ENCODE measurements around the gene TMEM181.
A peak's percentile ranks its signal among the peaks of the same experiment; 100 is the strongest.
"Not testable (repeated sequence)": the region's sequence is repeated elsewhere in the genome, so short reads cannot be mapped to it uniquely, and the experiment has no call there.

Gene TMEM181

DNA sequence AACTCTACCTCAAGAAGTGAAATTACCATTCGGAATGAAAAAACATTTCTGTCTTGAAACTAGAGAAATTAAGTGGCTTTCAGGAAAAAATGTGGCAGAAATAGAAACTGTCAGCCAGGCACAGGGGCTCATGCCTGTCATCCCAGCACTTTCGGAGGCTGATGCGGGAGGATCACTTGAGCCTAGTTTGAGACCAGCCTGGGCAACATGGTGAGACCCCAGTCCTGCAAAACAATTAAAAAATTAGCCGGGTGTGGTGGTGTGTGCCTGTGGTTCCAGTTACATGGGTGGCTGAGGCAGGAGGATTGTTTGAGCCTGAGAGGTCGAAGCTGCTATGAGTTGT, 7.1 kb upstream of the TMEM181 start:
- H3K4me3 ChIP-seq (ENCODE audit: low read length in 2 of 2), result no peak overlapping the region
- no peak overlapping the region for H3K27ac ChIP-seq (ENCODE audit: low read length)
- H3K27me3 ChIP-seq (ENCODE audit: control insufficient read depth in 1 of 2, insufficient read depth in 2 of 2, low read length in 2 of 2), result no peaks in the 10 kb centered on the region
- no peaks in the 10 kb centered on the region for H3K4me1 ChIP-seq (ENCODE audit: control insufficient read depth, insufficient read depth, low read length)
- H3K36me3 ChIP-seq (ENCODE audit: control insufficient read depth in 2 of 2, insufficient read depth in 2 of 2, low read length in 2 of 2), result no peaks in the 10 kb centered on the region
- H3K9ac ChIP-seq (ENCODE audit: low read length in 2 of 2), result no peak overlapping the region
- H3K9me3 ChIP-seq (ENCODE audit: control insufficient read depth in 2 of 2, low read length in 2 of 2), result no peaks in the 10 kb centered on the region

DNA sequence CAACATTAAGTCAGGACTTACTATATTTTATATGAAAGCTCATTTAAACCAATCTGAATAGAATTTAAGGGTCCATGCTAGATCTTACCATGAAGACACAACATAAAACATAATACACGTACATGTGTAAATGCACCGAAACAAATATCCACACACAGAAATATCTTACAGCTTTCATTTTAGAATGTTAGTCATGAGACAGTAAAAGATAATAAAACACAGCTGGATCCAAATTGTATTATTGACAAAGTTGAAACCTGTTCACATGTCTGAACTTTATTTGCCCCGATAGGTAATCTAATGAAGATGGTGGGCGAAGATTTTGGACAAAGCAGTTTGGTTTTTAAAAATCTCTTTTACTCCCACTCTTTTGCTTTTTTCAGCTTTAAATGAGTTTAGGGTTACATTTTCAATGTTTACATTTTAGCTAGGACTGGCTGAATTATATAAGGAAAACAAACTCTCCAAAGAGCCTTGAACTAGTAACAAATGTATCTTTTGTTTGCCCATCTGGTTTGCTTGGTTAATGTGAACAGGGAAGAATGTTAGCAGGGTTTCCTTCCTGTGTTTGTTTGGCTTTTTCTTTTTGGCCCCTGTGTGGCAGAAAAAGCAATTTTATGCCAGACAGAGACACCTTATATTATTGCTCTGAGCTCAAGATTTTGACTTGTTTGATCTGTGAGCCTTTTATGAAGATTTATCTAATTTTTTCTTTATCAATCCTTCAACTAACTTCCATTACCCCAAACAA, 5.1 kb upstream of the TMEM181 start:
- Histone ChIP-seq H3K9ac (ENCODE audit: low read length in 2 of 2) (no peak overlapping the region), H3K9me3 (ENCODE audit: control insufficient read depth in 2 of 2, low read length in 2 of 2) (no peaks in the 10 kb centered on the region), H3K4me3 (ENCODE audit: low read length in 2 of 2) (no peak overlapping the region), H3K27me3 (ENCODE audit: control insufficient read depth in 1 of 2, insufficient read depth in 2 of 2, low read length in 2 of 2) (no peaks in the 10 kb centered on the region), H3K36me3 (ENCODE audit: control insufficient read depth in 2 of 2, insufficient read depth in 2 of 2, low read length in 2 of 2) (no peaks in the 10 kb centered on the region), H3K4me1 (ENCODE audit: control insufficient read depth, insufficient read depth, low read length) (peaks cover 4% of the 10 kb centered on the region), H3K27ac (ENCODE audit: low read length) (no peak overlapping the region)

DNA sequence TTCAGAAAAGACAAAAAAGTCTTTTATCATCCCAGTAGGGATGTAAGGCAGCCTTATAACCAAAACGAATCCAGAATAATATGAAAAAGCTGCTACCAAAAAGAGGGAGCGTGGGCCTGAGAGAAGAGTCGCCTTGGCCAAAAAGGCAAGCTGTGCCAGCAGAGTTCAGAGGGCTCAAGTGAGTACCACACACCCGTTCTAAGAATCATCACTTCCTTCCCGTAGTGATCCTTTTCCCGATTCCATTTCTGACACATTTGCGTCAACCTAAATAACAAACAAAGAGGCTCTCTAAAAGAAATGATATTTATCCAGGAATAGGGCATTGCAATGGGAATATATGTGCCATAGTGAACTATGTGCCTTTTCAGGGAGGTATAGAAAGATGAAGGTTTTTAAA, 3.8 kb upstream of the TMEM181 start:
- Histone ChIP-seq H3K27ac (ENCODE audit: low read length) (no peak overlapping the region), H3K9me3 (ENCODE audit: control insufficient read depth in 2 of 2, low read length in 2 of 2) (no peaks in the 10 kb centered on the region), H3K4me3 (ENCODE audit: low read length in 2 of 2) (no peak overlapping the region), H3K36me3 (ENCODE audit: control insufficient read depth in 2 of 2, insufficient read depth in 2 of 2, low read length in 2 of 2) (no peaks in the 10 kb centered on the region), H3K9ac (ENCODE audit: low read length in 2 of 2) (no peak overlapping the region), H3K4me1 (ENCODE audit: control insufficient read depth, insufficient read depth, low read length) (peaks cover 8% of the 10 kb centered on the region), H3K27me3 (ENCODE audit: control insufficient read depth in 1 of 2, insufficient read depth in 2 of 2, low read length in 2 of 2) (no peaks in the 10 kb centered on the region)

DNA sequence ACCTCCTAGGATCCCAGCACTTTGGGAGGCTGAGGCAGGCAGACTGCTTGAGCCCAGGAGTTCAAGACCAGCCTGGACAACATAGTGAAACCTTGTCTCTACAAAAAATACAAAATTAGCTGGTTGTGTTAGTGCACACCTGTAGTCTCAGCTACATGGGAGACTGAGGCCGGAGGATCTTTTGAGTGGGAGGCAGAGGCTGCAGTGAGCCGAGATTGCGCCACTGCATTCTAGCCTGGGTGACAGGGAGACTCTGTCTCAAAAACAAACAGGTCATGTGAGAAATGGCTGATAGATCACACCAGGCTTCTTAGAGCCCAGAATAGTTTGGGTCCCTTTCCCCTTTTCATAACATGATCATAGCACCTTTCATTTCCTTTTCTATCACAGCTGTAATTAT, 2.8 kb upstream of the TMEM181 start:
- H3K9ac ChIP-seq (ENCODE audit: low read length in 2 of 2); H3K36me3 ChIP-seq (ENCODE audit: control insufficient read depth in 2 of 2, insufficient read depth in 2 of 2, low read length in 2 of 2); H3K27me3 ChIP-seq (ENCODE audit: control insufficient read depth in 1 of 2, insufficient read depth in 2 of 2, low read length in 2 of 2); H3K27ac ChIP-seq (ENCODE audit: low read length); H3K4me3 ChIP-seq (ENCODE audit: low read length in 2 of 2); H3K9me3 ChIP-seq (ENCODE audit: control insufficient read depth in 2 of 2, low read length in 2 of 2): not testable (repeated sequence)
- peaks cover 18% of the 10 kb centered on the region for H3K4me1 ChIP-seq (ENCODE audit: control insufficient read depth, insufficient read depth, low read length)

DNA sequence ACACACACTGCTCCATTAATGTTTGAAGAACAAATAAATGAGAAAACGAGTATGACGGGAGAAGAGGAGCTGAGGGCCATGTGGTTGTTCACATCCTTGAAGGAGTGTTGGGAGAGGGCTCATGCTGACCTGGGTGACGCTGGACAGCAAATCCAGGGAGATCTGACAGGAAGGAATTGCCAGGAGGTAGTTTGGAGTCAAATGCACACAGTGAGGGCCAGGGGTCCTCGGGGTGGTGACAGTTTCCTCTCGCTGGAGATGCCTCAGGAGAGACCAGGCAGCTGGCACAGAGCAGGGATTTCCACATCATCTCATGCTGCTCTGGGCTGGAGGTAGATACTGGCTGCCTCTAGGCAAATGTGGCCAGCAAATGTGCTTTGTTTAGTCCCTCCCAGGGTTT, 2.0 kb upstream of the TMEM181 start:
- Histone ChIP-seq H3K4me1 (ENCODE audit: control insufficient read depth, insufficient read depth, low read length) (peaks cover 19% of the 10 kb centered on the region), H3K27ac (ENCODE audit: low read length) (no peak overlapping the region), H3K36me3 (ENCODE audit: control insufficient read depth in 2 of 2, insufficient read depth in 2 of 2, low read length in 2 of 2) (no peaks in the 10 kb centered on the region), H3K4me3 (ENCODE audit: low read length in 2 of 2) (no peak overlapping the region), H3K27me3 (ENCODE audit: control insufficient read depth in 1 of 2, insufficient read depth in 2 of 2, low read length in 2 of 2) (no peaks in the 10 kb centered on the region), H3K9ac (ENCODE audit: low read length in 2 of 2) (no peak overlapping the region), H3K9me3 (ENCODE audit: control insufficient read depth in 2 of 2, low read length in 2 of 2) (no peaks in the 10 kb centered on the region)

DNA sequence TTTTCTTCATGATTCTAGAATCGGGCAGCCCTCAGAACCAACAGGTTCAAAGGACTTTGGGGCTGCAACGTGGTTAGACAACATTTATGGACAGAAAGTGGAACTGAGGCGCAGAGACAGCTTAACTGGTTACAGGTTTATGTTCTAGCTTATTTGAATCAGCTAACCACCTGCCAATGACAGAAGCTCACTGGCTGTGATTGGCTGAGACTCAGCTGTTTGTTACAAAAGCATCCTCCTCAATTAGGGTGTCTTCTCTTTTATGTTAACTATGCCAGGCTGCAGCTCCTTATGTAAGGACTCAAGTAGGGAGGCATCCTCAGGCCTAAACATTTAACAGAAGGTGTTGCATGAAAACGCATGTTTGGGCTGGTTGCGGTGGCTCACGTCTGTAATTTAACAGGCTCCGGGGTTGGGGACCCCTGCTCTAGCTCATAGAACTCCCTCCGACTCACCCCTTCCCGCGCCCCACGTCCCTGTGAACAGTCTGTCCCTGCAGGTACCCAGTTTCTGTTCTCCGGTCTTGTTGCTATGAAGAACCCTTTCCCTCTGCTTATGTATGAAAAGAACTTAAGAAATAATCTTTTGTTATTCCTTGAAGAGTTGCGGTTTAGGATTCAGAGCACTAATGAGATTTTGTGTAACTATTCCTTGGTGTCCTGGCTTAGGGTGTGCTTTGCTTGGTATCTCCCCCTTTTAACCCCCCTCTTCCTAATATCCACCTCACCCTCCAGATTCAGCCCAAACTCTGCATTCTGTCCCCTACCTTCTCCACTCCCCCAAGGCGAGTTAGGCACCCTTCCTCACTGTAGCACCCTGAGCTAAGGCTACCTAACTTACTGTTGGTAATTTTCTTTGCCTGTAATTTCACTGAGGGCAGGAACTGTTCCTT, 1.2 kb upstream of the TMEM181 start:
- H3K9ac ChIP-seq (ENCODE audit: low read length in 2 of 2), result no peak overlapping the region
- H3K27ac ChIP-seq (ENCODE audit: low read length), result no peak overlapping the region
- peaks cover 19% of the 10 kb centered on the region for H3K4me1 ChIP-seq (ENCODE audit: control insufficient read depth, insufficient read depth, low read length)

DNA sequence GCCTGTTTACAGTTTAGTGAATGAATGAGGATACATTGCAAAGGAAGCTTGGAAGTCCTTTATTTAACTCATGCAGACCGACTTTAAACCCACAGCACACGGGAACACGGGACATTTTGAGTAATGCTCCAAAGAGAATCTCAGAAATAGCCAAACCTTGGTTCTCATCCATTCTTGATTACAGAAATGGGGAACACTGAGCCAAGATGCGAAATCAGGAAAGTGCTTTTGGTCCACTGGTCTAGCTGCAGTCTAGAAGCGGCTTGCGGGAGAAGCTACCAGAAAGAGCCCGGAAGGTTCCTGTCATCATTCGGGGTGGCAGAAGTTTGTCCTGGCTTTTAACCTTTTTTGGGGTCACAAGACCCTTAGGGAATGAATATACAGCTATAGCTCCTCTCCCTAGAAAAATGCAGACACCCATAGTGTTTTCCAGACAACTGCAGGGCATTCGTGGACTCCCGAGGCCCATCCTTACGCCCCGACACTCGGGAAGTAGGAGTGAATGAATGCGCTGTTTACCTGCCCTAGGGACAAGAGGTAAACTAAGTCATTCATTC, 475 bp upstream of the TMEM181 start:
- Histone ChIP-seq H3K27me3 (ENCODE audit: control insufficient read depth in 1 of 2, insufficient read depth in 2 of 2, low read length in 2 of 2) (no peaks in the 10 kb centered on the region), H3K36me3 (ENCODE audit: control insufficient read depth in 2 of 2, insufficient read depth in 2 of 2, low read length in 2 of 2) (no peaks in the 10 kb centered on the region), H3K4me1 (ENCODE audit: control insufficient read depth, insufficient read depth, low read length) (peaks cover 19% of the 10 kb centered on the region), H3K9me3 (ENCODE audit: control insufficient read depth in 2 of 2, low read length in 2 of 2) (no peaks in the 10 kb centered on the region), H3K27ac (ENCODE audit: low read length) (peak overlapping the region; percentile 82), H3K4me3 (ENCODE audit: low read length in 2 of 2) (peak overlapping the region; percentile 87 to 88), H3K9ac (ENCODE audit: low read length in 2 of 2) (peak overlapping the region; percentile 84 to 89)

More for the DNA sequence above, 1.2 kb upstream of the TMEM181 start:
- H3K36me3 ChIP-seq (ENCODE audit: control insufficient read depth in 2 of 2, insufficient read depth in 2 of 2, low read length in 2 of 2), result no peaks in the 10 kb centered on the region
- H3K27me3 ChIP-seq (ENCODE audit: control insufficient read depth in 1 of 2, insufficient read depth in 2 of 2, low read length in 2 of 2), result no peaks in the 10 kb centered on the region
- H3K4me3 ChIP-seq (ENCODE audit: low read length in 2 of 2), result peak overlapping the region in 1 of 2 donors; percentile 87
- H3K9me3 ChIP-seq (ENCODE audit: control insufficient read depth in 2 of 2, low read length in 2 of 2), result no peaks in the 10 kb centered on the region

DNA sequence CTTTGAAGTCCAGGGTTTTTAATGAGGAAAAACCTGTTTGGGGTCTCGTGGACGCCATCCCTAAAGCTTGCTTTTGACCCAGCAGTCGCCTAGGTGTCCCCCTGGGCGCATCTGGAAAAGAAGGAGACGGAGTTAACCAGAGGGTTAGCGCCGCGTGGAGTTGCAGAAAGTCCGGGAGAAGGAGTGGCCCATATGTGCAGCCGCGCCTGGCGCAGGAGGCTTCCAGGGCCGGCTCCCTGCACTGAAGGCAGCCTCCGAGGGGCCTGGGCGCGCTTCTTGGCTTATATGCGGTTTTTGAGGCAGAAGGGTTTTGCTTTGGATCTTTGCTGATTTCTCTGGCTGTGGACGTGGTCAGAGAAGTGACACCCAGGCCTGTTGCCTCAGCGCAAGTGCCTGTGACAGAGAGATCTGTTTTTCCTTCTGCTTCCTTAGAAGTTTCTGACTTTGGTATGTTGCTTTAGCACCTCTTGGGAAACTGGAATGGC, 987 bp downstream of the TMEM181 start:
- Histone ChIP-seq H3K27me3 (ENCODE audit: control insufficient read depth in 1 of 2, insufficient read depth in 2 of 2, low read length in 2 of 2) (no peaks in the 10 kb centered on the region), H3K9ac (ENCODE audit: low read length in 2 of 2) (peak overlapping the region; percentile 66 to 89), H3K4me3 (ENCODE audit: low read length in 2 of 2) (peak overlapping the region; percentile 76 to 87), H3K9me3 (ENCODE audit: control insufficient read depth in 2 of 2, low read length in 2 of 2) (no peaks in the 10 kb centered on the region), H3K27ac (ENCODE audit: low read length) (peak overlapping the region; percentile 82), H3K4me1 (ENCODE audit: control insufficient read depth, insufficient read depth, low read length) (peaks cover 19% of the 10 kb centered on the region), H3K36me3 (ENCODE audit: control insufficient read depth in 2 of 2, insufficient read depth in 2 of 2, low read length in 2 of 2) (no peaks in the 10 kb centered on the region)

DNA sequence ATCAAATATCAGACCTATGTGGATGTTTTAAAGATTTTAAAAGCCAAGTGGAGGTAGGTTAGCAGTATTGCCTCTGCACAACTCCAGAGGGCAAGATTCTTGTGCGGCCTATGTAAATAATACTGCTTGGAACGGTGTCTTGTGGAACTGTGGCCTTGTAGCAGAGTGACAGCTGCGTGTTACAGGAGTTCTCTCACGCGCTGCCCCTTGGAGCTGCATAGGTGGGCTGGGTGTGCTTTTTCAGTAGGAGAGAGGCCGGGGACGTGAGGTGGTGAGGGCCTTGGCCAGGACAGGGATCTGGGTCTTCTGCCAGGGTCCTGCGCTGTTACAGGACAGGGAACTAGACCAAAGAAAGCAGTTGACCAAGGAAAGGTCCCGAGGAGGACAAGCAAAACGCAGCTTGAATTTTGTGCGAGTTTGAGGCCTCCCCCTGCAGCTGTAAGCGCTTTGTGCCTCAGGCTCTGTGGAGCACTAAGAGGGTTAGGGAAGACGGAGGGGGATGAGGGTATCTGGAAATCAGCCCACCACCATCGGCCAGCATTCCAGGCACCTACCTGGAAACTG, 1.5 kb downstream of the TMEM181 start:
- no peaks in the 10 kb centered on the region for H3K27me3 ChIP-seq (ENCODE audit: control insufficient read depth in 1 of 2, insufficient read depth in 2 of 2, low read length in 2 of 2)
- H3K9ac ChIP-seq (ENCODE audit: low read length in 2 of 2), result peak overlapping the region; percentile 66 to 89
- H3K4me1 ChIP-seq (ENCODE audit: control insufficient read depth, insufficient read depth, low read length), result peaks cover 19% of the 10 kb centered on the region
- H3K4me3 ChIP-seq (ENCODE audit: low read length in 2 of 2), result peak overlapping the region; percentile 76 to 87
- H3K36me3 ChIP-seq (ENCODE audit: control insufficient read depth in 2 of 2, insufficient read depth in 2 of 2, low read length in 2 of 2), result no peaks in the 10 kb centered on the region
- H3K9me3 ChIP-seq (ENCODE audit: control insufficient read depth in 2 of 2, low read length in 2 of 2), result no peaks in the 10 kb centered on the region
- H3K27ac ChIP-seq (ENCODE audit: low read length), result no peak overlapping the region

DNA sequence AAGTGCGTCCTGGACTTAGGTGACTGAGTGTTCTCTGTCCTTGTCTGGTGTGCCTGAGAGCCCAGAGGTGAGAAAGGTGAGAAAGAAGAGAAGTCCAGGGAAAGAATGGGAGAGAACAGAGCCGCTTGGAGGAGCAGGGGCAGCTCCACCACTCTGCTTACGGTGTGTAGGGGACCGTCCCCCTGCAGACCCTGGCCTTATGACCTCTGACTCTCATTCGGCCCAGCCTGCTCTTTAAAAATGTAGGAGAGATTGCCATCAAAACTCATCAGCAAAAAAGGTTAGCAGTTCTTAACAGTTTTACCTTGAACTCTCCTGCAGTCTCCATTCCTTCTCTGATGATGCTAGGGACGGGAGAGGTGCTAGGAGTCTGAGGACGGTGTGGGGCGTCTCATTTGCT, 2.0 kb downstream of the TMEM181 start:
- Histone ChIP-seq H3K27me3 (ENCODE audit: control insufficient read depth in 1 of 2, insufficient read depth in 2 of 2, low read length in 2 of 2) (no peaks in the 10 kb centered on the region), H3K4me1 (ENCODE audit: control insufficient read depth, insufficient read depth, low read length) (peaks cover 19% of the 10 kb centered on the region), H3K4me3 (ENCODE audit: low read length in 2 of 2) (peak overlapping the region in 1 of 2 donors; percentile 87), H3K9me3 (ENCODE audit: control insufficient read depth in 2 of 2, low read length in 2 of 2) (no peaks in the 10 kb centered on the region), H3K27ac (ENCODE audit: low read length) (no peak overlapping the region), H3K36me3 (ENCODE audit: control insufficient read depth in 2 of 2, insufficient read depth in 2 of 2, low read length in 2 of 2) (no peaks in the 10 kb centered on the region), H3K9ac (ENCODE audit: low read length in 2 of 2) (no peak overlapping the region)

All from stomach smooth muscle (tissue), 2 donors.